ENCODE data around the gene GREB1L. TPM values are rescaled to one million over a fixed set of nuclear protein-coding genes. Genes with fewer than 3 reads are reported as not detected.
"Not testable (repeated sequence)": the region's sequence is repeated elsewhere in the genome, so short reads cannot be mapped to it uniquely, and the experiment has no call there.

Gene GREB1L
- total and polyA plus RNA-seq, 10 of the 15 experiments (the other 5 are each of a cell fraction or from before 2014, with no cell fraction given): under 0.01 to 0.11 (median 0.03) TPM; not detected in 1

DNA sequence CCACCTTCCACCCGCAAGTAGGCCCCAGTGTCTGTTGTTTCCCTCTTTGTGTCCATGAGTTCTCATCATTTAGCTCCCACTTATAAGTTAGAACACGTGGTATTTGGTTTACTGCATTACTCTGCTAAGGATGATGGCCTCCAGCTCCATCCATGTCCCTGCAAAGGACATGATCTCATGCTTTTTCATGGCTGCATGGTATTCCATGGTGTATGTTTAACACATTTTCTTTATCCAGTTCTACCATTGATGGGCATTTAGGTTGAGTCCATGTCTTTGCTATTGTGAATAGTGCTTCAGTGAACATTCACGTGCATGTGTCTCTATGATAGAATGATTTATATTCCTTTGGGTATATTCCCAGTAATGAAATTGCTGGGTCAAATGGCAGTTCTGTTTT is 69.9 kb downstream of the GREB1L start:
- RAD21 ChIA-PET (ENCODE audit: unreplicated experiment); H3K9me3 ChIP-seq (replicated peaks; ENCODE audit: control insufficient read depth, insufficient read depth, low read length); SMC1A ChIA-PET (ENCODE audit: uncharacterized antibody, unreplicated experiment); CTCF ChIA-PET; H3K27ac ChIP-seq (ENCODE audit: control insufficient read depth, insufficient read depth); POLR2A ChIA-PET; H3K4me3 ChIP-seq; H3K9ac ChIP-seq (ENCODE audit: control insufficient read depth, insufficient read depth, low read length); intact Hi-C loops (cut with micrococcal nuclease; ENCODE audit: unreplicated experiment); H4K20me1 ChIP-seq (ENCODE audit: control insufficient read depth, insufficient read depth); H3K36me3 ChIP-seq (ENCODE audit: control insufficient read depth in 2 of 2, insufficient read depth in 2 of 2, low read length in 1 of 2); in situ Hi-C loops (cut with MboI); H3K4me2 ChIP-seq (ENCODE audit: control insufficient read depth, insufficient read depth); BruUV-seq (replicated peaks); DNase-seq (ENCODE audit: low read depth, low spot score); FAIRE-seq; H3K27me3 ChIP-seq (replicated peaks in 1 of 2; ENCODE audit: control insufficient read depth in 2 of 2, insufficient read depth in 2 of 2, low read length in 1 of 2); H2AFZ ChIP-seq (ENCODE audit: control insufficient read depth, low read depth, low read length); ATAC-seq; H3K4me1 ChIP-seq (ENCODE audit: control insufficient read depth, insufficient read depth, low read length); H3K79me2 ChIP-seq (ENCODE audit: control insufficient read depth, insufficient read depth, low read length): not testable (repeated sequence)
- WGBS (ENCODE audit: insufficient coverage, insufficient replicate concordance, low lambda C conversion rate, missing lambda C conversion rate): 28% methylated on average over 3 of the region's 3 CpGs

GRCh38 chr18:21313576-21313975 is 71.5 kb downstream of the GREB1L start:
- H3K4me3 ChIP-seq: no peak overlapping the region
- H3K9me3 ChIP-seq (replicated peaks; ENCODE audit: control insufficient read depth, insufficient read depth, low read length): no peaks in the 10 kb centered on the region
- ChIA-PET CTCF (interaction anchor here (1.0 kb wide), 1 partner anchor 60 kb away, joined by 3 read pairs; no protein-coding TSS in a partner anchor), RAD21 (ENCODE audit: unreplicated experiment) (no interaction called here), POLR2A (no interaction called here), SMC1A (ENCODE audit: uncharacterized antibody, unreplicated experiment) (no interaction called here)
- BruUV-seq (replicated peaks): no TSS peak
- no peak for FAIRE-seq
- no peak for ATAC-seq
- DNase-seq (ENCODE audit: low read depth, low spot score): no peak
- no peaks in the 10 kb centered on the region for H3K27me3 ChIP-seq (replicated peaks in 1 of 2; ENCODE audit: control insufficient read depth in 2 of 2, insufficient read depth in 2 of 2, low read length in 1 of 2)
- no peak overlapping the region for H3K9ac ChIP-seq (ENCODE audit: control insufficient read depth, insufficient read depth, low read length)
- no peak overlapping the region for H3K27ac ChIP-seq (ENCODE audit: control insufficient read depth, insufficient read depth)
- H3K4me2 ChIP-seq (ENCODE audit: control insufficient read depth, insufficient read depth): no peak overlapping the region
- H3K4me1 ChIP-seq (ENCODE audit: control insufficient read depth, insufficient read depth, low read length): no peaks in the 10 kb centered on the region
- WGBS (ENCODE audit: insufficient coverage, insufficient replicate concordance, low lambda C conversion rate, missing lambda C conversion rate): 96% methylated on average over 1 of the region's 1 CpG
- H2AFZ ChIP-seq (ENCODE audit: control insufficient read depth, low read depth, low read length): no peak overlapping the region
- no peaks in the 10 kb centered on the region for H4K20me1 ChIP-seq (ENCODE audit: control insufficient read depth, insufficient read depth)
- in situ Hi-C loops (cut with MboI): no loop called here
- H3K36me3 ChIP-seq (ENCODE audit: control insufficient read depth in 2 of 2, insufficient read depth in 2 of 2, low read length in 1 of 2): no peaks in the 10 kb centered on the region
- H3K79me2 ChIP-seq (ENCODE audit: control insufficient read depth, insufficient read depth, low read length): no peaks in the 10 kb centered on the region
- intact Hi-C loops (cut with micrococcal nuclease; ENCODE audit: unreplicated experiment): no loop called here
- no peak for TF ChIP-seq KLF5 (IDR thresholded peaks at IDR 0.05; ENCODE audit: partially characterized antibody)
- no peak for TF ChIP-seq JUNB (IDR thresholded peaks at IDR 0.05)
- TF ChIP-seq JUND (IDR thresholded peaks at IDR 0.05; ENCODE audit: low read depth, low read length): no peak
- no peak for TF ChIP-seq CBFB (IDR thresholded peaks at IDR 0.05; ENCODE audit: low read depth)
- TF ChIP-seq NR2F1 (conservative IDR thresholded peaks at IDR 0.05): no peak
- no peak for TF ChIP-seq GABPA (IDR thresholded peaks at IDR 0.05; ENCODE audit: low read depth)
- TF ChIP-seq NBN (IDR thresholded peaks at IDR 0.05): no peak
- no peak for TF ChIP-seq CHD2 (IDR thresholded peaks at IDR 0.05; ENCODE audit: borderline replicate concordance, low read depth, low read length)
- TF ChIP-seq MTA2 (IDR thresholded peaks at IDR 0.05; ENCODE audit: low read depth): no peak
- no peak for TF ChIP-seq RBBP5 (conservative IDR thresholded peaks at IDR 0.05)
- no peak for TF ChIP-seq HCFC1 (IDR thresholded peaks at IDR 0.05; ENCODE audit: low read length)
- TF ChIP-seq DPF2 (IDR thresholded peaks at IDR 0.05): no peak
- no peak for TF ChIP-seq GATAD2B (conservative IDR thresholded peaks at IDR 0.05; ENCODE audit: low read depth)
- no peak for TF ChIP-seq TCF3 (IDR thresholded peaks at IDR 0.05; ENCODE audit: borderline replicate concordance, insufficient read depth, low read depth, low read length)
- no peak for TF ChIP-seq CHD1 (IDR thresholded peaks at IDR 0.05; ENCODE audit: low read depth, low read length)
- TF ChIP-seq PAX8 (IDR thresholded peaks at IDR 0.05): no peak
- TF ChIP-seq, protein P1, sequence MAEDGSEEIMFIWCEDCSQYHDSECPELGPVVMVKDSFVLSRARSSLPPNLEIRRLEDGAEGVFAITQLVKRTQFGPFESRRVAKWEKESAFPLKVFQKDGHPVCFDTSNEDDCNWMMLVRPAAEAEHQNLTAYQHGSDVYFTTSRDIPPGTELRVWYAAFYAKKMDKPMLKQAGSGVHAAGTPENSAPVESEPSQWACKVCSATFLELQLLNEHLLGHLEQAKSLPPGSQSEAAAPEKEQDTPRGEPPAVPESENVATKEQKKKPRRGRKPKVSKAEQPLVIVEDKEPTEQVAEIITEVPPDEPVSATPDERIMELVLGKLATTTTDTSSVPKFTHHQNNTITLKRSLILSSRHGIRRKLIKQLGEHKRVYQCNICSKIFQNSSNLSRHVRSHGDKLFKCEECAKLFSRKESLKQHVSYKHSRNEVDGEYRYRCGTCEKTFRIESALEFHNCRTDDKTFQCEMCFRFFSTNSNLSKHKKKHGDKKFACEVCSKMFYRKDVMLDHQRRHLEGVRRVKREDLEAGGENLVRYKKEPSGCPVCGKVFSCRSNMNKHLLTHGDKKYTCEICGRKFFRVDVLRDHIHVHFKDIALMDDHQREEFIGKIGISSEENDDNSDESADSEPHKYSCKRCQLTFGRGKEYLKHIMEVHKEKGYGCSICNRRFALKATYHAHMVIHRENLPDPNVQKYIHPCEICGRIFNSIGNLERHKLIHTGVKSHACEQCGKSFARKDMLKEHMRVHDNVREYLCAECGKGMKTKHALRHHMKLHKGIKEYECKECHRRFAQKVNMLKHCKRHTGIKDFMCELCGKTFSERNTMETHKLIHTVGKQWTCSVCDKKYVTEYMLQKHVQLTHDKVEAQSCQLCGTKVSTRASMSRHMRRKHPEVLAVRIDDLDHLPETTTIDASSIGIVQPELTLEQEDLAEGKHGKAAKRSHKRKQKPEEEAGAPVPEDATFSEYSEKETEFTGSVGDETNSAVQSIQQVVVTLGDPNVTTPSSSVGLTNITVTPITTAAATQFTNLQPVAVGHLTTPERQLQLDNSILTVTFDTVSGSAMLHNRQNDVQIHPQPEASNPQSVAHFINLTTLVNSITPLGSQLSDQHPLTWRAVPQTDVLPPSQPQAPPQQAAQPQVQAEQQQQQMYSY (CRISPR knock-in tag; IDR thresholded peaks at IDR 0.05): no peak

Data from GM12878 (cell line).